ENCODE measurements around the gene NCSTN. TPM values are rescaled to one million over a fixed set of nuclear protein-coding genes. Genes with fewer than 3 reads are reported as not detected.

NCSTN gene
- total and polyA plus RNA-seq, 9 of the 15 experiments (the other 6 are each of a cell fraction or from before 2014, with no cell fraction given): 21.3 to 91.1 (median 57.9) TPM

GRCh38 chr1:160358073-160358472 is 14.9 kb downstream of the NCSTN start:
- no peaks in the 10 kb centered on the region for H3K79me2 ChIP-seq (ENCODE audit: control insufficient read depth, insufficient read depth, low read length)
- 90% methylated on average over 4 of the region's 4 CpGs for WGBS (ENCODE audit: insufficient coverage, low coverage, missing lambda C conversion rate)
- no peak overlapping the region for H3K27ac ChIP-seq (ENCODE audit: extremely low read depth, low read depth, low read length)
- in situ Hi-C loops (cut with MboI) (no loop called here), intact Hi-C loops (cut with micrococcal nuclease) (no loop called here)
- no peak overlapping the region for H2AFZ ChIP-seq (ENCODE audit: low read depth, low read length)
- peaks cover 72% of the 10 kb centered on the region for H3K36me3 ChIP-seq (ENCODE audit: control insufficient read depth, insufficient read depth, low read length)
- H4K20me1 ChIP-seq (replicated peaks; ENCODE audit: control insufficient read depth, insufficient read depth, low read length): no peaks in the 10 kb centered on the region
- H3K9ac ChIP-seq (ENCODE audit: insufficient read depth in 1 of 2, low read depth in 2 of 2, low read length in 2 of 2): no peak overlapping the region
- H3K9me3 ChIP-seq (replicated peaks; ENCODE audit: control insufficient read depth, insufficient read depth, low read depth, low read length): no peaks in the 10 kb centered on the region
- no peak overlapping the region for H3K4me2 ChIP-seq (ENCODE audit: insufficient read depth, low read length)
- ChIA-PET CTCF (ENCODE audit: low intra/inter-chr PET ratio) (interaction anchor here (0.6 kb wide), 1 partner anchor 10 kb away, joined by 3 read pairs; no protein-coding TSS in a partner anchor), POLR2A (interaction anchor here (0.6 to 1.7 kb wide), 4 partner anchors 9 to 373 kb away, joined by 3 to 8 read pairs (median 4); no protein-coding TSS in a partner anchor)
- DNase-seq (ENCODE audit: extremely low read depth in 1 of 4, low spot score in 3 of 4) (no peak), ATAC-seq (no peak), FAIRE-seq (no peak)
- no TSS peak for BruUV-seq (replicated peaks)
- H3K4me3 ChIP-seq: no peak overlapping the region
- no peaks in the 10 kb centered on the region for H3K9me1 ChIP-seq (ENCODE audit: control insufficient read depth, insufficient read depth, low read length)
- H3K27me3 ChIP-seq (ENCODE audit: control insufficient read depth in 2 of 2, insufficient read depth in 2 of 2, low read length in 2 of 2): no peaks in the 10 kb centered on the region
- H3K4me1 ChIP-seq (replicated peaks in 1 of 2; ENCODE audit: control insufficient read depth in 2 of 2, insufficient read depth in 2 of 2, low read length in 2 of 2): peaks cover 11 to 16% of the 10 kb centered on the region in 2 experiments
- TF ChIP-seq ZNF695 (CRISPR knock-in tag; IDR thresholded peaks at IDR 0.05): no peak
- peak; percentile 63; the same call in 1 of the 2 replicates for TF ChIP-seq C11orf30 (IDR thresholded peaks at IDR 0.05; ENCODE audit: low read depth)
- TF ChIP-seq TFAP4 (CRISPR knock-in tag; IDR thresholded peaks at IDR 0.05; ENCODE audit: borderline replicate concordance): no peak
- TF ChIP-seq ZBTB26 (CRISPR knock-in tag; IDR thresholded peaks at IDR 0.05): no peak
- peak; percentile 73 for TF ChIP-seq ZNF316 (IDR thresholded peaks at IDR 0.05)
- TF ChIP-seq MAFG (tag; conservative IDR thresholded peaks at IDR 0.05): peak; percentile 39
